ENCODE results near the gene ENTPD1. TPM values are rescaled to one million over a fixed set of nuclear protein-coding genes. Genes with fewer than 3 reads are reported as not detected.

Gene ENTPD1
- total RNA-seq, 1 experiment from 2014 or later: 0.37 TPM

- Histone ChIP-seq H3K27me3 (ENCODE audit: insufficient read depth, low read length) (no peaks in the 10 kb centered on the region), H3K4me1 (ENCODE audit: control insufficient read depth in 1 of 2, insufficient read depth in 2 of 2, low read length in 2 of 2) (no peaks in the 10 kb centered on the region), H3K79me2 (ENCODE audit: insufficient read depth, low read length) (no peaks in the 10 kb centered on the region), H3K36me3 (ENCODE audit: control insufficient read depth in 1 of 2, insufficient read depth in 2 of 2, low read length in 2 of 2) (no peaks in the 10 kb centered on the region), H3K4me2 (ENCODE audit: low read length) (no peak overlapping the region), H3K27ac (ENCODE audit: low read depth, low read length) (no peak overlapping the region), H3K9me3 (ENCODE audit: control insufficient read depth in 1 of 2, insufficient read depth in 1 of 2, low read depth in 1 of 2, low read length in 2 of 2) (no peaks in the 10 kb centered on the region), H3K9ac (ENCODE audit: low read length) (no peak overlapping the region), H4K20me1 (ENCODE audit: insufficient read depth) (no peaks in the 10 kb centered on the region), H2AFZ (ENCODE audit: low read depth, low read length, poor library complexity, severe bottlenecking) (no peak overlapping the region), H3K4me3 (replicated peaks in 1 of 2; ENCODE audit: low read depth in 1 of 2, low read length in 2 of 2) (no peak overlapping the region), H3K9me2 (ENCODE audit: insufficient read depth) (no peaks in the 10 kb centered on the region)
- BruUV-seq (replicated peaks): no TSS peak
- DNase-seq (ENCODE audit: low read depth, low spot score): no peak
- POLR2A ChIA-PET: no interaction called here
- intact Hi-C loops (cut with micrococcal nuclease): no loop called here
- no peak for TF ChIP-seq POLR2AphosphoS5 (IDR thresholded peaks at IDR 0.05; ENCODE audit: low read depth, low read length)
- no peak for TF ChIP-seq SIN3A (IDR thresholded peaks at IDR 0.05; ENCODE audit: low read depth)
- TF ChIP-seq ZBTB33 (IDR thresholded peaks at IDR 0.05; ENCODE audit: extremely low read depth, insufficient replicate concordance, low read length): no peak
- no peak for TF ChIP-seq SRF (IDR thresholded peaks at IDR 0.05; ENCODE audit: low read depth)
- TF ChIP-seq MAX (IDR thresholded peaks at IDR 0.05): no peak
- no peak for TF ChIP-seq SP1 (IDR thresholded peaks at IDR 0.05; ENCODE audit: low read depth)
- no peak for TF ChIP-seq JUND (IDR thresholded peaks at IDR 0.05)
- TF ChIP-seq EGR1 (IDR thresholded peaks at IDR 0.05; ENCODE audit: low read depth): no peak
- TF ChIP-seq YY1 (IDR thresholded peaks at IDR 0.05; ENCODE audit: extremely low read depth, insufficient replicate concordance, low read depth, low read length): no peak
- TF ChIP-seq ATF3 (IDR thresholded peaks at IDR 0.05): no peak
- no peak for TF ChIP-seq CBX3 (IDR thresholded peaks at IDR 0.05; ENCODE audit: low read depth)
- no peak for TF ChIP-seq ZNF274 (IDR thresholded peaks at IDR 0.05; ENCODE audit: low read depth, low read length)
- no peak for TF ChIP-seq RAD21 (IDR thresholded peaks at IDR 0.05; ENCODE audit: low read depth)
- TF ChIP-seq TCF7L2 (IDR thresholded peaks at IDR 0.05; ENCODE audit: borderline replicate concordance, extremely low read depth, insufficient read depth, insufficient read length): no peak
- RAD21 ChIA-PET (ENCODE audit: low non-redundant PET in 1 of 2, low total read pairs in 2 of 2, uncharacterized antibody in 2 of 2, unreplicated experiment in 2 of 2): no interaction called here
- CTCF ChIA-PET: no interaction called here
- no peak for ATAC-seq
Measured at GRCh38 chr10:95789902-95790301, 33.9 kb downstream of the ENTPD1 start.
